ENCODE results near the gene NUDCD3.

GRCh38 chr7:44338600-44338999 lies 151.9 kb downstream of the NUDCD3 start:
- TF ChIP-seq, protein P1, sequence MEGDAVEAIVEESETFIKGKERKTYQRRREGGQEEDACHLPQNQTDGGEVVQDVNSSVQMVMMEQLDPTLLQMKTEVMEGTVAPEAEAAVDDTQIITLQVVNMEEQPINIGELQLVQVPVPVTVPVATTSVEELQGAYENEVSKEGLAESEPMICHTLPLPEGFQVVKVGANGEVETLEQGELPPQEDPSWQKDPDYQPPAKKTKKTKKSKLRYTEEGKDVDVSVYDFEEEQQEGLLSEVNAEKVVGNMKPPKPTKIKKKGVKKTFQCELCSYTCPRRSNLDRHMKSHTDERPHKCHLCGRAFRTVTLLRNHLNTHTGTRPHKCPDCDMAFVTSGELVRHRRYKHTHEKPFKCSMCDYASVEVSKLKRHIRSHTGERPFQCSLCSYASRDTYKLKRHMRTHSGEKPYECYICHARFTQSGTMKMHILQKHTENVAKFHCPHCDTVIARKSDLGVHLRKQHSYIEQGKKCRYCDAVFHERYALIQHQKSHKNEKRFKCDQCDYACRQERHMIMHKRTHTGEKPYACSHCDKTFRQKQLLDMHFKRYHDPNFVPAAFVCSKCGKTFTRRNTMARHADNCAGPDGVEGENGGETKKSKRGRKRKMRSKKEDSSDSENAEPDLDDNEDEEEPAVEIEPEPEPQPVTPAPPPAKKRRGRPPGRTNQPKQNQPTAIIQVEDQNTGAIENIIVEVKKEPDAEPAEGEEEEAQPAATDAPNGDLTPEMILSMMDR (IDR thresholded peaks at IDR 0.05; ENCODE audit: poor library complexity), result no peak
- no peak for TF ChIP-seq EZH2phosphoT487 (IDR thresholded peaks at IDR 0.05; ENCODE audit: low read depth, severe bottlenecking, unreplicated experiment)
